GM12891 (cell line): Measurements from ENCODE around the gene BRSK2.

Source experiments
- PAX5 ChIP-seq: IDR thresholded peaks from 2 replicates; pipeline ENCODE4 v1.6.1; 2011; ENCODE audit warnings: low read length, moderate library complexity, mild to moderate bottlenecking; ENCODE audit not compliant: insufficient read depth, severe bottlenecking
- POLR2A ChIP-seq: IDR thresholded peaks from 2 replicates; pipeline ENCODE4 v1.6.1; 2011; ENCODE audit warnings: low read depth, low read length, control low read depth
- POLR2AphosphoS5 ChIP-seq: IDR thresholded peaks from 2 replicates; pipeline ENCODE4 v1.6.1; 2011; ENCODE audit warnings: low read depth, low read length, control low read depth
- TAF1 ChIP-seq: IDR thresholded peaks from 2 replicates; pipeline ENCODE4 v1.6.1; 2011; ENCODE audit warnings: low read depth, low read length, control low read depth

- TF ChIP-seq POLR2AphosphoS5 (no peak), POLR2A (no peak), TAF1 (no peak), PAX5 (no peak)
These were observed 93.8 kb downstream of the BRSK2 start for GRCh38 chr11:1483445-1483961.
